ENCODE results near the gene FGF22. TPM values are rescaled to one million over a fixed set of nuclear protein-coding genes. Genes with fewer than 3 reads are reported as not detected.
A peak's percentile ranks its signal among the peaks of the same experiment; 100 is the strongest.

The FGF22 gene
- total and polyA plus RNA-seq, 2 donors (not counting 1 experiment from before 2014, with no cell fraction given): 0.34 to 2.9 TPM

DNA sequence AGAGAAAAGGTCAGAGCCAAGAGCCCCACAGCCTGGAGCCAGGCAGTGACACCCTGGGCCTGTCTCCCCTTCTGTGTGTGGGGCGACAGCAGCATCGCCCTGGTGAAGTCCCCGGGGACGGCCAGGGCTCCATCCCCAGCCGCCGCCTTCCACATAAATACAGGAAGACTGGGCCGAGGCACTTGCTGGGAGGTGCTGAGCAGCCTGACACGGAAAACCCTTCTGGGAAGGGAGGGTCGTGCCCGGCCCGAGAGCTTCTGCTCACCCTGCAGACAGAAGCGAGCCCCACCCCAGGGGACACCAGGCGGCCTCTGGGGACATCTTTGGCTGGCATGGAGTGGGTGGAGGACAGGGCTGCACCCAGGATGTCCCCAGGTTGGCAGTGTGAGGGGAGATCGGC is 5.1 kb downstream of the FGF22 start:
- Histone ChIP-seq H3K36me3 (replicated peaks in 1 of 2; ENCODE audit: control extremely low read depth in 1 of 2, control insufficient read depth in 1 of 2, extremely low read depth in 1 of 2, insufficient read depth in 2 of 2, low read length in 1 of 2) (peaks cover 0 to 26% of the 10 kb centered on the region in 2 experiments), H3K27me3 (replicated peaks in 1 of 4; ENCODE audit: control extremely low read depth in 1 of 4, control insufficient read depth in 3 of 4, insufficient read depth in 4 of 4, low read length in 3 of 4) (no peaks in the 10 kb centered on the region), H3K9me3 (ENCODE audit: control extremely low read depth in 1 of 3, control insufficient read depth in 2 of 3, insufficient read depth in 1 of 3, low read length in 2 of 3) (no peaks in the 10 kb centered on the region), H2AFZ (ENCODE audit: insufficient read depth, low read depth, low read length, poor library complexity, severe bottlenecking) (no peak overlapping the region), H3K4me3 (ENCODE audit: control extremely low read depth in 1 of 5, extremely low read depth in 1 of 5, insufficient read depth in 1 of 5, low read depth in 2 of 5, low read length in 4 of 5) (no peak overlapping the region), H3K9ac (ENCODE audit: low read length) (no peak overlapping the region), H3K27ac (ENCODE audit: low read length in 2 of 2) (peak overlapping the region in 1 of 2 donors; percentile 43), H4K20me1 (ENCODE audit: control insufficient read depth, insufficient read depth, low read length, poor library complexity, severe bottlenecking) (peaks cover 54% of the 10 kb centered on the region), H3K79me2 (ENCODE audit: control insufficient read depth, insufficient read depth, low read length) (no peaks in the 10 kb centered on the region), H3K4me2 (replicated peaks; ENCODE audit: low read depth, low read length, poor library complexity, severe bottlenecking) (no peak overlapping the region), H3K4me1 (ENCODE audit: control insufficient read depth in 2 of 2, insufficient read depth in 2 of 2, low read length in 2 of 2) (peaks cover 0 to 10% of the 10 kb centered on the region in 2 donors)
- WGBS (ENCODE audit: insufficient coverage): 73% methylated on average over 8 of the region's 14 CpGs
- intact Hi-C loops (cut with micrococcal nuclease): no loop called here
- ChIA-PET CTCF (no interaction called here), POLR2A (no interaction called here)
- Mint-ChIP-seq H3K27me3 (no peaks in the 10 kb centered on the region), H3K9me3 (ENCODE audit: insufficient read depth) (no peaks in the 10 kb centered on the region), H3K27ac (peak overlapping the region; percentile 70), H3K4me1 (peaks cover 11% of the 10 kb centered on the region), H3K4me3 (no peak overlapping the region)
- TF ChIP-seq, protein P1, sequence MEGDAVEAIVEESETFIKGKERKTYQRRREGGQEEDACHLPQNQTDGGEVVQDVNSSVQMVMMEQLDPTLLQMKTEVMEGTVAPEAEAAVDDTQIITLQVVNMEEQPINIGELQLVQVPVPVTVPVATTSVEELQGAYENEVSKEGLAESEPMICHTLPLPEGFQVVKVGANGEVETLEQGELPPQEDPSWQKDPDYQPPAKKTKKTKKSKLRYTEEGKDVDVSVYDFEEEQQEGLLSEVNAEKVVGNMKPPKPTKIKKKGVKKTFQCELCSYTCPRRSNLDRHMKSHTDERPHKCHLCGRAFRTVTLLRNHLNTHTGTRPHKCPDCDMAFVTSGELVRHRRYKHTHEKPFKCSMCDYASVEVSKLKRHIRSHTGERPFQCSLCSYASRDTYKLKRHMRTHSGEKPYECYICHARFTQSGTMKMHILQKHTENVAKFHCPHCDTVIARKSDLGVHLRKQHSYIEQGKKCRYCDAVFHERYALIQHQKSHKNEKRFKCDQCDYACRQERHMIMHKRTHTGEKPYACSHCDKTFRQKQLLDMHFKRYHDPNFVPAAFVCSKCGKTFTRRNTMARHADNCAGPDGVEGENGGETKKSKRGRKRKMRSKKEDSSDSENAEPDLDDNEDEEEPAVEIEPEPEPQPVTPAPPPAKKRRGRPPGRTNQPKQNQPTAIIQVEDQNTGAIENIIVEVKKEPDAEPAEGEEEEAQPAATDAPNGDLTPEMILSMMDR (IDR thresholded peaks at IDR 0.05): no peak
- no peak for TF ChIP-seq EZH2 (IDR thresholded peaks at IDR 0.05; ENCODE audit: borderline replicate concordance, insufficient read depth, low read depth, low read length, poor library complexity, severe bottlenecking)
- no peak for DNase-seq
- ATAC-seq (ENCODE audit: low read depth): no peak

DNA sequence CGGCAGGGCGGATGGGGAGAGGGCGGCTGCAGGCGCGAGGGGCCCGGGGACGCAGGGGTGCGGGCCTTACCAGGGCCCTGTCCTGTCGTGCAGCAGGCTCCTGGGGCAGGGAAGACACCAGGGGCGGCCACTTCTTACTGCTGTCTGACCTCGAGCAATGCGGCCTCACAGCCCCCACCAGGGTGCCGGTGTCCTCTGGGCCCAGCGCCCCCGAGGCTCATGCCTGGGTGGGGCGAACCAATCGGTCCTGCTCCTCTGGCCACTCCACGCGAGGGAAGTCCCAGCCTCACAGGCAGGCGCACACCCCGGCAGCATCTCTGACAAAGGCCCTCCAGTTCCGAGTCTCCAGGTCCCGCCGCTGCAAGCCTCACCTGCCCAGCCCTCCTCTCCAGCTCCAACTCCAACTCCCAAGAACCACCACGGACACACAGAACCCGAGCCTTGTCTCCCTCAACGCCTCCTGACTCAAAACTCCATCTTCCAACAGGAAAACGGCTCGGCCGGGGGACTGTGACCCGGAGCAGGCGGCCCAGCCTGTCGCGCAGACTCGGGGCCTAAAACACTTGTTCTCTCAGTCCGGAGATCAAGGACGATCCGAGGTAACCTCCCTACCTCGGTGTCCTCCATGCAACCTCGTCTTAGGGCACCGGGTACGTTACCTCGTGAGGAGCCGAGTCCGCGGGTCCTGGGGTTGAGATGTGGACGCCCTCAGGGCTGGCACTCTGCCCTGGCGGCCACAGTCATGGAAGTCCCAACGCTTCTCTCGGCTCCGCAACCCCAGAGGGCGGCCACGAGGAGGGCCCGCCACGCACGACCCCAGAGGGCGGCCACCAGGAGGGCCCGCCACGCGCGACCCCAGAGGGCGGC is 6.5 kb downstream of the FGF22 start:
- Histone ChIP-seq H3K4me1 (ENCODE audit: control insufficient read depth in 2 of 2, insufficient read depth in 2 of 2, low read length in 2 of 2) (no peaks in the 10 kb centered on the region), H2AFZ (ENCODE audit: insufficient read depth, low read depth, low read length, poor library complexity, severe bottlenecking) (no peak overlapping the region), H3K9me3 (ENCODE audit: control extremely low read depth in 1 of 3, control insufficient read depth in 2 of 3, insufficient read depth in 1 of 3, low read length in 2 of 3) (no peaks in the 10 kb centered on the region), H3K27ac (ENCODE audit: low read length in 2 of 2) (no peak overlapping the region), H3K79me2 (ENCODE audit: control insufficient read depth, insufficient read depth, low read length) (peaks cover 11% of the 10 kb centered on the region), H3K27me3 (replicated peaks in 1 of 4; ENCODE audit: control extremely low read depth in 1 of 4, control insufficient read depth in 3 of 4, insufficient read depth in 4 of 4, low read length in 3 of 4) (no peaks in the 10 kb centered on the region), H3K36me3 (replicated peaks in 1 of 2; ENCODE audit: control extremely low read depth in 1 of 2, control insufficient read depth in 1 of 2, extremely low read depth in 1 of 2, insufficient read depth in 2 of 2, low read length in 1 of 2) (peaks cover 0 to 35% of the 10 kb centered on the region in 2 experiments), H4K20me1 (ENCODE audit: control insufficient read depth, insufficient read depth, low read length, poor library complexity, severe bottlenecking) (peaks cover 67% of the 10 kb centered on the region), H3K9ac (ENCODE audit: low read length) (no peak overlapping the region), H3K4me3 (ENCODE audit: control extremely low read depth in 1 of 5, extremely low read depth in 1 of 5, insufficient read depth in 1 of 5, low read depth in 2 of 5, low read length in 4 of 5) (no peak overlapping the region), H3K4me2 (replicated peaks; ENCODE audit: low read depth, low read length, poor library complexity, severe bottlenecking) (no peak overlapping the region)
- WGBS (ENCODE audit: insufficient coverage): 97% methylated on average over 59 of the region's 62 CpGs
- peak overlapping the region; percentile 78 for H3K27ac Mint-ChIP-seq
- intact Hi-C loops (cut with micrococcal nuclease): loop anchor here (2.0 kb wide), 1 partner anchor 15 kb away; no protein-coding TSS in a partner anchor
- ChIA-PET CTCF (no interaction called here), POLR2A (no interaction called here)
- H3K4me1 Mint-ChIP-seq: peaks cover 11% of the 10 kb centered on the region
- TF ChIP-seq, protein P1 (IDR thresholded peaks at IDR 0.05): no peak
- H3K4me3 Mint-ChIP-seq: no peak overlapping the region
- no peak for DNase-seq
- no peak for ATAC-seq (ENCODE audit: low read depth)
- H3K27me3 Mint-ChIP-seq: no peaks in the 10 kb centered on the region
- no peaks in the 10 kb centered on the region for H3K9me3 Mint-ChIP-seq (ENCODE audit: insufficient read depth)

Measured in B cell (primary cell).